ENCODE results near the gene BOD1L1.

The BOD1L1 gene

DNA sequence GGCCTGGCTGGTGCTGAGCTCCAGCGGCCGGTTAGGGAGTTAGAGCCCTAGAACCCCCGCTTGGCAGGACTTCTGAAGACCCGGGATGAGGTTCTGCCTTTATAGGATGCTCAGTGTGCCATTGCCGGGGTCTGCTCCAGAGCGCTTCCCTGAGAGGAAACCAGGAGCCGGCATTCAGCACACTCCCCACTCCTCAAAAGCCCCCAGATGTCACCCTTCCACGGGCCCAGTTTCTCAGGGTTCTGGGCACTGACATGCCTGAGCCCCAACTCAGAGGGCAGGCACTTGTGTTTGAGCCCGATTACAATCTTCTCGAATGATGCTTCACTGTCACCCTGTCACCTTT is 89.7 kb downstream of the BOD1L1 start:
- no peak for DNase-seq

DNA sequence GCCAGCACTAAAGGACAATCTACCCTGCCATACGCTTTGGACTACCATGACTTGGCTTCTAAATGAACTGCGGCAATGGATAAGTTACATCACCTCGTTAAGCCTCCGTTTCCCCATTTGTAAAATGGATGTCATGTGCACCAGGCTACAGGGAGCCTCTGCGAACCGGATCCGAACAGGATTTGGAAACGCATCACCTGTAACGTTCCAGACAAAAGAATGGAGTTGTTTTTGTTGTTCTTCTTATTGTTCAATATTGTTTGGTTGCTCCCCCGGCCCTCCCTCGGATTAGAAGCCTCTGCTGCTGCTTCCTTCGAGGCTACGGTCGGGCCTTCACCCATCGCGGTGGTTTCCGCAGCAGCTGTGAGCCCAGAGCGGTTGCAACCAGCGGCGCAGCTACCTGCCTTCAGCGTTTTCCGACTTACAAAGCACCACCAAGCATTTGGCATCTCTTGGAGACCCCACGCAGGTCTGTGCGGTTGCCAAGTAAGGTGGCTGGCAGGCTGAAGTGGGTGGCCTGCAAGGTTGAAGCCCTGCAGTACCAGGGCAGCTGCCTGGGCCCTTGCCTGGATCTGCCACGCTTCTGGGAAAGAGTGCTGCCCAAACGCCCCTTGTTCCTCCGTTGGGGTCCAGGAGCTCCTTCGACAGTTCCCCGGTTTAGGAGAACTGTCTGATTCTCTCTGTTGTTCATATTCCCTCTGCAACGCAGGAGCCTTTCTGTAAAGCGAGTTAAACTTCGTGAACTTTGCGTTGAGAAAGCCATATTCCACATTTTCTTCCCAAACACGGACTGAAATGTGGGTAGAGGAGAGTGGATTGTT is 90.3 kb downstream of the BOD1L1 start:
- no peak for DNase-seq

DNA sequence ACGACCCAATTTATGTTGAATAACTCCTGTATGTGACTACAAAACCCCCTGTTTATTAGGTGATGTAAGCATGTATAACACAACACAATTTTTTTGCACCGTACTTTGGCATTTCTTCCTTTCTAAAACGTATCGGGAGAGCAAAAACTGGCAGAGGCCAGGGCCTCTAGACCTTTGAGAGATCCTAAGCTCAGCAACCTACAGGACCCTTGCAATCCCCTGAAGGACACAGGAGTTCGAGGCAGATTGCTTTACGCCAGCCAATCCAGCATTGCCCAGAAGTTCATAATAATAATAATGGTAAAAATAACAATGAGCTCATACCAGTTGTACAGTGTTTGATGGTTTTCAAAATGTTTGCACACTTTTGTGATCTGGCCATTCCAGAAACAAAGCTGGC is 90.9 kb downstream of the BOD1L1 start:
- DNase-seq = no peak

DNA sequence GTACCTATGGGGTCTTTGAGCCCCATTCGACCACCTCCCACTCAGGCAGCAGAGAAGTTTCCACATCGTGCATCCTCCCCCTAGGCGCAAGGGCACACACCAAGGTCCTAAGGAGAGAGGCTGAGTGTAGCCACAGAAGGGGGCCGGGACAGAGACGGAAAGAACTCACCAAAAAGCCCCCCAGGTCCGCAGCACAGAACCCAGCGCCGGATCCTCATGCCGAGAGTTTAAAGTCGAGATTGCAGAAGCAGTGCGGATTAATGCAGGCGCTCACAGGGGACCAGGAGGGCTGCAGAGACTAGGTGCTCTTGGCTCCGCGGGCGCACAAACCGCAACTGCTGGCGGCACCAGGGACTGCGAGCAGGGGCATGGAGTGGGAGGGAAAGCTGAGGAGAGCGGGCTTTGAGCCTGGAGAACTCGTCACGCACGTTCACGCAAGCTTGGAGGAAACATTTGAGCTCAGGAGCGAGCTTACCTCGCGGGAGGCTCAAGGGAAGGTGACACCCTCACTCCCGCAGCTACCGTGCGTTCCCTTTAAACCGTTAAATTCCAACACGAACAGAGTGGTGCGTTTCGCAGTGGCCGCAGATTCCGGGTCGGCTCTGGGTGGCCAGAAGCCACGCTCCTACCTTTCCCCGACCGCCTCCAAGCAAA is 91.7 kb downstream of the BOD1L1 start:
- DNase-seq = no peak

DNA sequence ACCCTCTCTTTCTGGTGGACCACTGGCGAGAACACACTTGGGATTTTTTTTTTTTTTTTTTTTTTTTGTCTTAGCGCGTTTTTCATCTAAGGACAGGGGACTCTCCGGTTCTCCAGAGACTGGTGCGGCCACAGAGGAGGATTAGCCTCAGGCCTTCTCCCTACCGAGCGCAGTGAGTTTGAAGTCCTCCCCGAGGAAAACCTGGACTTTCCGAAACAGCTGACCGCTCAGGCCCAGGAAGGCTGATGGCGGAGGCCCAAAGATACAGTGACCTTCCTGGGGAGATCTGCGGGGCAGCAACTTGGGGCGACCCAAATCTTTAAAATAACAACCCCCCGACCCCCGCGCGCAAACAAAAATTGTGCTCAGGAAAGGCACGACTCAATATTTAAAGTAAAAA is 92.4 kb downstream of the BOD1L1 start:
- DNase-seq = no peak

DNA sequence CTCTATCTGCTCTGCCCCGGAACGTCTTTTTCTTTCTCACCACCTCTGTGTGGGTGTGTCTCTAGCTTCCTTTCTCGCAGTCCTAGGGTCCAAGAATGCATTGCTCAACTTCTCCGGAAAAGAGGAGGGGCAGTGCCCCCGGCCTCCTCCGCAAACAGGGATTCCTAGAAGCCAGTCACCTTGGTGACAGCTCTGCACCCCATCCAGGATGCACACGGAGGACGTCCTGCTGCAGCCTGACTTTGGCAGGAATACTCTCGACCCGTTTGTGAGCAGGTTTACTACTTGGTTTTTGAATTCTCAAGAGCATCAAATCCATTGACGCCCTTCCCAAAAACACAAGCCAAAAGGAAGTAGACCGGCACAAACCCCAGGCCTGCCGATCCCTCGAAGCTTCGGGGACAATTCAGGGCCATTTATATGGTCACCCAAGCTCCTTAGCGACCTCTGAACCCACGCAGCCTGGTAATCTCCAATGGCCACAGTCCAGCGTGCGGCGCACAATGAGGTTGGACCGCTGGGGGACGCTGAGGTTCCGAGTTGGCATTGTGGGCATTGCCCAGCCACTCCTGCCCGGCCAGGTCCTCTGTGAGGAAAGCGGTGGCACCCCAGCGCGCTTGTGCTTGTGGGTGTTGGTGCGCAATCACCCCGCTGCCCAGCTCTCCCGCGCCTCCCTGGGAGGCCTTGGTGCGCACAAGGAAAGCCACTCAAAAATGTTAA is 93.0 kb downstream of the BOD1L1 start:
- DNase-seq = no peak

DNA sequence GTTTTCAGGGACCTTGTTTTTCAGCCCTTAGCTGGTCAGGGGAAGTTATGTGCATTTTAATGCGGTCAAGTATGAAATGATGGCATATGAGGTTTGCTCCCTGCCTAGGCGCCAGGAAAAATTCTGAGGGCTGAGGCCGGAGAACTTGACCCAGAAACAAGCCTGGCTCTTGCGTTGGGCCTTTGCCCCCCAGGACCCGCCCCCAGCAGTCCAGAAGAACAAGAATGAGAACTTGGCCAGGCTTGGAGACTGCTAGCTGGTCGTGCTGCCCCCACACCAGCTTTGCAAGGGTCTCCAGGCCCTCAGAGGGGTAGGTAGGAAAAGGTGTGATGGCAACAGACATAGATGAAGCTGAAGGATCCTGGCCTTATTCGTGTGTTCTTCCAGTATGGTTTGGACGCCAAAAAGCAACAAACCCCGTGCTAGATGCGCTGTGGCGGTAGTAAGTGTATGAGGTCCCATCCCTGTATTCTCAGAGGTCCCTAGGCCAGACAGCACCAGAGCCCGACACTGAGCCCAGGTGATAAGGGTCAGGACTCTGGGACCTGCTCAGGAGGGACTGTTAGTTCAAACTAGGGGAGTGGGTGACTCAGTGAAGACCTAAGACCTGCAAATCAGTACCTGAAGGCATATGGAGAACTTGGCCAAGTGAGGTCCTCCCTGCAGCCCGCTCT is 93.7 kb downstream of the BOD1L1 start:
- no peak for DNase-seq

DNA sequence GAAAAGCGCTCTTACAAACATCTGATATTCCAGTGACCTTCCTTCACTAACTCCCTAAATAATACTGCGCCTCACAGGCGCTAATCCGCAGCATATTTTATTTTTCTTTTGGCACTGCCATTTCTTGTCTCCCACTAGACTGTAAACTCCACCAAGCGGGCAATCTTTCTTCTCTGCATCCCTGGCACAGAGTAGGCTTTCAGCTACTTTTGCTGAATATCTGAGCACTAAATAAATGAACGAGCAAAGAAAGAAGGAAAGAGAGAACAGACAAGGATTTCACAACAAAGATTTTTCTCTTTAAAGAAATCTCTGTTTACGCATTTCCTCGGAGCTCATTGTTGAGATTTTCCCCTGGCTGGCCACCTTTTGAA is 95.9 kb downstream of the BOD1L1 start:
- no peak for DNase-seq

DNA sequence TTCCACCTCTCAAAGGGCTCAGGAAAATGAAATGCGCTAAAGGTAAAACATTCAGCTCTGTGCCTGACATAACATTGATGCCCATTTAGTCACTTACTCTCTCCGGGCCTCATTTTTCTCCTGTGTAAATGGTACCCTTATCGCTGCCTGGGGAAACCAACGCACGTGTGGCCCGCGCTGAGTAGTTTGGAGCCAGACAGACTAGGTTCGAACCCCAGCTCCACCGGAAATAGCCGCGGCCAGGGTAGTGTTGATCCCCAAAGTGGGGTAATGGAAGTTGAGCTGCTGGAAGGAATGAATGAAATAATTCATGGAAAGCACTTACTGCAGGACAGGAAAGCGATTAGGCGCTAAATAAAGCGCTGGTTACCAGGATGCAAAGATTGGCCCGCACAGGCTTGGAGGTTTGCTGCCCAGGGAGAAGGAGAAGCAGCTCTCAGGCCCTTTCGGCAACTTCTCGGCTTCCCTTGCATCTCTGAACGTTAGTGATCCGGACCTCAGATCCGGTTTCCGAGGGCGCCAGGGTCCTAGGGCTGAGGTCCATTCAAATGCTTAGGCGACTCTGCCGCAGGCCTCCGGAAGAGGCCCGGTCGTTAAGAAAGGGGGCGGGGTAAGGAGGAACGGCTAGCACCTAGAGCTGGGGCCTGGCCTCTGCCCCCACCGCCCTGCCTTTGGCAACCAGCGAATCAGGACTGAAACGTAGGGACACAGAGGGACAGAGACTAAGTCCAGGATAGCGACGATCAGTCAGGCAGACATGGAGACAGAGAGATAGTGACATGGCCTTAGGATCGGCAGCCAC is 96.5 kb downstream of the BOD1L1 start:
- DNase-seq = no peak

DNA sequence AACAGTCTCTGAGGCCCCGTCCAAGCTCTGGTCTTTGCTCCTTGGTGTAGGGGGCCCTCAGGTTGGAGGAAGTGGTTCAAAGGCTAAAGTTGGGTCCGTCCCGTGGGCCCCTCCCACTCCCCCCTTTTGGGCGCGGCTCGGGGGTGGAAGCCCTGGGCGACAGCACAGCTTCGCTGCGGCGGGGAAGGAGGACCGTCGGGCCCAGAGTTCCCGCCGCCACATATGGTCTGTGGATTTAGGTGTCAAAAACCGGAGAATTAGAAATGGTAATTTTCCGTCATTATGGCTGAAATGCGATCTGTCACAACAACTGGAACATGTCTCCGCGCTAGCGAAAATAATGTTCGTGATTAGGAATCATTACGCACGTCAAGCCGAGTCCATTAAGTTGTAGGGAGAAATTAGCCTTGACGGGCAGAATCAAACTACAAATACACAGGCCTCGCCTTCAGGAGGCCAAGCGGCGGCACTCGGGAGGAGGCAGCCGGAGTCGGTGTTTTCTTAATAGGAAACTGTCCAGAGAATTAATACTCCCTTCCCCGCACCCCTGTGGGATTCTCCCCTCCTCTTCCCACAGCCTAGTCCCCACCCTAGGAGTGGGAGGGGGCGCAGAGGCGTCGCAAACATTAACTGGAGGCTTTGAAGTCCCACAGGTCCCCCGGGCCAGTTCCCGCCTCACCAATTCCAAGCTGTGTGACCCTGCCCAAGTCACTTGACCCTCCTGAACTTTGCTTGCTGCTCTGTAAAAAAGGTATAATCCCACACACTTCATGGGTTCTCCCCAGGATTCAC is 98.2 kb downstream of the BOD1L1 start:
- DNase-seq = no peak

DNA sequence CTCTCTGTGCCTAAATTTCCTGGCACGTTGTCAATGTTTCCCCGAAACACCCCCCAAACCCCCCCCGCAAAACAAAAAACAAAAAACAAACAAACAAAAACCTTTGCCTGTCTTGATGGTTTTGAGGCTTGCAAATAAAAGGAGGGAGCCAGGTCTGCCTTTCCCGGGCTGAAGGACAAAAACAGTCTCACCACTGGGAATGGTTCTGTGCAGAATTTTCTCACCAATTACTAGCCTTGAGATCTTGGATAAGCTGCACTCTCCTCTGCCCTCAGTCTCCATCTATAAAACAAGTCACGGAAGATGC is 98.8 kb downstream of the BOD1L1 start:
- no peak for DNase-seq

DNA sequence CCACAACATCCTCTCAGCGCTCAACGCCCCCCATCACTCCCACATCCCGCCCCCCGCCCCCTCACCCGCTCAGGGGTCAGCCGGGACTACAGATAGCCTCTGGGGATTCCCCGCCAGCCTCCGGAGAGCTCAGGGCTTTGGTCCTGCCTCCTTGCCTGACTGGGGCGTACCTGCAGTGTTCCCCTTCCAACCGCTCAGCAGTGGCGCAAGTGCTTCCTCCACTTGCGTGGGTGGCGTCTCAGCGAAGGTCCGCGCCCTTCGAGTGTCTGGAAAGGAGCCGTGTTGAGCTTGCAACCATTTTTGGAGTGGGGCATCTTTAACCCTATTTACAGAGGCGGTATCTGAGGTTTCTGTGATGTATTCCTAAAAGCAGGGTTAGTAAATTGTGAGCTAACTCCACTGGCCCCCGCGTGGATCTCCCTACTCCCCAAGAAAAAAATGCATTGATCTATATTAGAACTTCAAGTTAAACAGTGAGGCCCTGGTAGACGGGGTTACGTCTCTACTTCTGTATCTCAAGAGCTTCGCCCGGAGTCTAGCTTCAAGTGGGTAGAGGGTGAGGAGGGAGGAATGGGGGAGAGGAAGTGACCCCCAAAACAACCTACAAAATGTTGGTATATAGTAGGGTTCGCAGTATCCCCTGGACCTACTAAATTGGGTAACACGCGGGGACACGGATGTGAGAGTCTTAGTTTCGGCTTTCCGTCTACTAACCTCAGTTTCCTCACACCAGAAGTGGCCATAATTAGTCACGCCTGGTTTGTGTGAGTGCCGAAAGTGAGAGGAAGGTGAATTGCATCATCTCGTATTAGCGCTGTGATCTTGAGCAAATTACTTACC is 99.3 kb downstream of the BOD1L1 start:
- no peak for DNase-seq

DNA sequence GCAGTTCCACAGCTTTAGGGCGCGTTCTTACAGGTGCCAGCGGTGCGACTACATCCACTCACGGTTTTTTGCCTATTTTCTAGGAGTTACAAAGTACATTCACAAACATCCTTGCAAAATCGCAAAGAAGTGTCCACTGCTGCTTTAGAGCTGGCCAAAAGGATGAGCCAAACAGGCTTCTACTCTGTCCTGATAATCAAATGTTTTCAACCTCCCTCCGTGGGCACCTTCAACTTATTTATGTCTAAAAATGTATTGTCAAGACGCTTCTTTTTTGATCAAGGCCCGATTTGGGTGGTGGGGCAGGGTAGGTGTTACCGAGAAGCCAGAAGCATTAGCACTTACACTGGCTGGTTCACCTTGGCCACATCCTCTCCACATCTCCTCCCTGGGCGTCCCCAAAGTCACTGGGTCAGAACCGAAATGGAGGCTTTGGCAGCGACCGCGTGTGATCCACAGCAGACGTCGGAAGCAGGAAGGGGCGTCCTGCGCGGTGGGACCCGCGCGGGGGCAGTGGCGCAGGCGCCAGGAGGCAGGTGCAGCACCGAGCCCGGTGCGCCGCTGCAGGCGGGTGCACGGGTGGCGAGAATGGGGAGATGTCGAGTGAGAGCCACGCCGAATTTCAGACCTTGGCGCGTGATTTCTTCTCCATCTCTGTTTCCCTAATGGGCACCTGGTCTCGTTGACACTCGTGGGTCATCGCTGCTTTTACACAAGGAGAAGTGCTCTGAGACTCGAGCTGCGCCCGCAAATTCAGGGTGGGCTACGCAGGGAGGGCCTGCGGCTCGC is 100.1 kb downstream of the BOD1L1 start:
- DNase-seq = no peak

DNA sequence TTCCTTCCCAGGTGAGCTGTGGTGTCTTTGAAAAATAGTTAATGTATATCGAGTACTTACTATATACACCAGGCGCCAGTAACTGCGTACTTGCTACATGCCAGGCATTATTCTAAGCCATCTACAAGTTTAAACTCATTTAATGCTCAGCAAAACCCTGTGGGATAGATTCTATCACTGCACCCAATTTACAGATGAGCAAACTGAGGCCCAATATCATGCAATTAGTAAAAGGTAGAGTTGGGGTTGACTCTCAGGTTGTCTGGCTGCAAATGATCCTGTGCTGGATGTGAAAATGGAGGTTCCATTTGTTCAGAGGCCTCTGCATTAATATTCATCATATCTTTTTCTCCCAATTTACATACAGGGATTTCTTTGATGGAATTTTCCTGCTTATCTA is 100.9 kb downstream of the BOD1L1 start:
- no peak for DNase-seq

DNA sequence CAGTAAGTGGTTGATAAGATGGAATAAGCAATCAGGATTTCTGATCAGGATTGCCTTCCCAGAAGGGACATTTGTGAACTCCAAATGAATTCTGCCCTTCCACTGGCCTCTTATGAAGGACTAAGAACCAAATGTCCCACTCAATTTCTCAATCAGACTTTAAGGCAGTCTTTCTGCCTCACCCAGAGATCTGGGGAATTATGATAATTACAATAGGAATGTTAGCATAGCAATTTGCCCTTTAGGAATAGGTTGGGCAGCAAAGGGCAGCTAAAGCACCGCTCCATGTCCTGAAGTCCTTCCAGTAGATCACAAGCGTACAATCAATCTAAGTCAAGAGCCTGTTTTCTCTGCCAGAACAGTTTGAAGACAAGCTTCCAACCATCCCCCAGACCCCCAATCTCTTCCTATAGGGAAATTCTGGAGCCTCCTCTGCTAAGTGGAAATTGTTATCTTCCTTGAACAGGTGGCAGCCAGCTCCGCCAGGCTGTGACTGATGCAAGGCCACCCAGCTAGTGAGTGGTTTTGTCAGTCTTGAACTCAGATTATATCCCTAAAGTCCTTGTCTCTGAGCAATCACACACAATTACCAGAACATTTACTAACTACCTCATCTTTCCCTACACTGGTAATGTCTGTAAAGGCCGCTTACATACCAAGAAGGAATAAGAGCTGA is 101.8 kb downstream of the BOD1L1 start:
- no peak for DNase-seq

DNA sequence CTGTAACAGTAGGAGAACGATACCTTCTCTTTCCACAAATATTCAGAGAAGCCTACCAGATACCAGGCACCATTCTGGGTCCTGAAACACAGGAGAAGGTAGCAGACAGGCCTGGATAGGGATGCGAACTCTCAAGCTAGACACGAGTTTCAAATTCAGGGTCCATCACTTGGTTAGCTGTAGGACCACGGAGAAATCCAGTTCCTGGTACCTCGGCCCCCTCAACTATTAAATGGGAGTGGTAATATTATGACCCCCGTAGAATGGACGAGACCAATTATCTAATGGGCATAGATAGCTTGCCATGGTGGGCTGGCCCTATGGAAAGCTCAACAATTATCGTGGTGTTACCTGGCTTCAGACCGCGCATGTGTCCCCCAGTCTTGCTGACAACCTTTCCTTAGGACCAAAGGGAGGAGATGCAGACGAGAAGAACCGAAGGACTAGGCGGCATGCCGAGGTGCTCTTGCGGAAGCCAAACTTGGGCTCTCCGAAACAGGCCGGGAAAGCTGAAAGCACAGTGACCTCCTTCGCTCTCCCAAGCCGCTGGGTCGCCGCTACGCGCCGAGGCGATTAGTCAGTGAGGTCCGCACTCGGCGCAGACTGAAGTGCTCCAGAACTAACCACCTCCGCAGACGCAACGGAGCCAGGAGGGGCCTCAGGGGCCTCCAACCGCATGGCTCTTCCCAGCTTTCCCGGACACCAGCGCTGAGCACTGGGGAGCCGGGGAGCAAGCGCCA is 102.9 kb downstream of the BOD1L1 start:
- no peak for DNase-seq

DNA sequence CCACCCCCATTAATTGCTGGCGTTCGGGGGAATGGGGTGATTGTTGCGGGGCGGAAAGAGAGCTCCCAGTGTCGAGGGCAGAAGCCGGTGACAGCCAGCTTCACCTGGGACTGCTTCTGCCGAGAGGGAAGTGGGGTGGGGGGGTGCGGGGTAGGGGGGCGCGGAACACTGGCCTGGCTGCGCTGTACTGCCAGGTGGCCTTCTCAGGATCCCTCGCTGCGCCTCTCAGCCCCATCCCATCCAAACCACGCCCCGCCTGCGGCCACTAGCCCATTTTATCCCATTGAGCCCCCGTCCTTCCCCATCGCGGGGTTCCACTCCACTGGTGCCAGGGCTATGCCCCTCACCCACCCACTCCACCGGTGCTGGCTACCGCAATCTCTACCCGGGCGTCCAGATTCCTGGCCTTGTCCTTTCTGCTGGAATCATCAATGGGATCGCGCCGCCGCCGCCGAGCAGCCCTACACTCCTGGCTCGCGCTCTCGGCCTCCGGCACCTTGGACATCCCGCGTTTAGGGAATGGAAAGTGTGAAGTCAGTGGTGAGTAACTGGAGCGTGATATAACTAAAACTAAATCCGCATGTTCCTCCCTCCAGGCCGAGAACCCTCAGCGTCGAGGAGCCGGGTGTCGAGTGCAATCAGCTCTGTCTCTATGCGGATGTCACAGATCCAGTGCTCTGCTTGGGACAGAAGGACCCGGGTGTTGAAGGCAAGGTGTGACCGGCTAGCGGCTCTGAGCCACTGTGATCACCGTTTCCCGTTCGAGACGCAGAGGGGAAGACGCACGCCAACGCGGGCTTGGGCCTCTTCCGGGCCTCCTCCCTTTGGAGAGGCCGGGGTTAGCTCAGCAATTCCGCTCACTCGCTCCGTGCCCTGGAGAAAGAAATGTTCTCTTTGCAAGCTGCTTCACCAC is 103.7 kb downstream of the BOD1L1 start:
- DNase-seq = no peak

DNA sequence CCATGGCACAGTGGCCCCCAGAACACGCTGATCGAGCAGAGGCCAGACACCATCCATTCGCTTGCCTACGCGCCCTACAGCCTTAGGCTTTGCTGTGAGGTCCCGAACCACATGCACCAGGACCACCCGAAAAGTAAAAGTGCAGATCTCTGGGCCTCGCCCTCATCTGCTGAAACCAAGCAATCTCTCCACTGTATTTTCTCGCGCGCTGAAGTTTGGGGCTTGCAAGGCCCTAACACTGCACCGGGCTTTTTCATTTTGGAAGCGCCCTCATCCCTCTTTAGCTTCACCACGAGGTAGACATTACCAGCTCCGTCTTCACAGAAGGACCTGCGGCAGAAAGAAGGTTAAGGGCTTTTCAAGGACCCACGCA is 104.4 kb downstream of the BOD1L1 start:
- DNase-seq = no peak

Measured in right hindlimb (tissue), 1 donor.